ENCODE data around the gene PSMC3. TPM values are rescaled to one million over a fixed set of nuclear protein-coding genes. Genes with fewer than 3 reads are reported as not detected.

PSMC3 gene
- total and polyA plus RNA-seq, 9 of the 15 experiments (the other 6 are each of a cell fraction or from before 2014, with no cell fraction given), result 44.3 to 324 (median 240) TPM

- no peak for TF ChIP-seq ETV6 (IDR thresholded peaks at IDR 0.05; ENCODE audit: borderline replicate concordance in 1 of 2, low read depth in 2 of 2, low read length in 1 of 2)
- TF ChIP-seq ETV6 (CRISPR knock-in tag; IDR thresholded peaks at IDR 0.05; ENCODE audit: borderline replicate concordance), result no peak
- TF ChIP-seq ZBTB5 (IDR thresholded peaks at IDR 0.05), result no peak
- no peak for TF ChIP-seq ATF2 (CRISPR knock-in tag; IDR thresholded peaks at IDR 0.05)
- TF ChIP-seq MAFK (IDR thresholded peaks at IDR 0.05; ENCODE audit: low read length), result no peak
These were observed 11.6 kb upstream of the PSMC3 start (continued) for GRCh38 chr11:47437746-47438418.

- POLR2A ChIA-PET, result interaction anchor here (1.1 kb wide), 1 partner anchor 11 kb away, joined by 3 read pairs; the partner anchor contains the start of gene PSMC3
- WGBS (ENCODE audit: insufficient coverage, low coverage, missing lambda C conversion rate), result 42% methylated on average over 10 of the region's 11 CpGs
- TF ChIP-seq CLOCK (CRISPR knock-in tag; IDR thresholded peaks at IDR 0.05; ENCODE audit: borderline replicate concordance), result no peak
- TF ChIP-seq ZNF589 (CRISPR knock-in tag; IDR thresholded peaks at IDR 0.05; ENCODE audit: low read depth), result no peak
These were observed 11.0 kb upstream of the PSMC3 start for GRCh38 chr11:47437218-47437745.

More at GRCh38 chr11:47437218-47437745, 11.0 kb upstream of the PSMC3 start:
- no peak overlapping the region for H3K4me3 ChIP-seq
- no peak overlapping the region for H2AFZ ChIP-seq (ENCODE audit: low read depth, low read length)
- H4K20me1 ChIP-seq (replicated peaks; ENCODE audit: control insufficient read depth, insufficient read depth, low read length), result no peaks in the 10 kb centered on the region
- H3K9me1 ChIP-seq (ENCODE audit: control insufficient read depth, insufficient read depth, low read length), result no peaks in the 10 kb centered on the region
- CTCF ChIA-PET (ENCODE audit: low intra/inter-chr PET ratio), result no interaction called here
- H3K27me3 ChIP-seq (ENCODE audit: control insufficient read depth in 2 of 2, insufficient read depth in 2 of 2, low read length in 2 of 2), result no peaks in the 10 kb centered on the region
- H3K27ac ChIP-seq (ENCODE audit: extremely low read depth, low read depth, low read length), result no peak overlapping the region
- no peaks in the 10 kb centered on the region for H3K9me3 ChIP-seq (replicated peaks; ENCODE audit: control insufficient read depth, insufficient read depth, low read depth, low read length)
- BruUV-seq (replicated peaks), result no TSS peak
- no peak overlapping the region for H3K4me2 ChIP-seq (ENCODE audit: insufficient read depth, low read length)
- in situ Hi-C loops (cut with MboI), result no loop called here
- ATAC-seq (no peak), FAIRE-seq (no peak), DNase-seq (ENCODE audit: extremely low read depth in 1 of 4, low spot score in 3 of 4) (no peak)
- H3K36me3 ChIP-seq (ENCODE audit: control insufficient read depth, insufficient read depth, low read length), result no peaks in the 10 kb centered on the region
- H3K79me2 ChIP-seq (ENCODE audit: control insufficient read depth, insufficient read depth, low read length), result no peaks in the 10 kb centered on the region
- intact Hi-C loops (cut with micrococcal nuclease), result no loop called here
- H3K4me1 ChIP-seq (replicated peaks in 1 of 2; ENCODE audit: control insufficient read depth in 2 of 2, insufficient read depth in 2 of 2, low read length in 2 of 2), result peaks cover 0 to 9% of the 10 kb centered on the region in 2 experiments; a peak in 1 of 5 replicates
- no peak overlapping the region for H3K9ac ChIP-seq (ENCODE audit: insufficient read depth in 1 of 2, low read depth in 2 of 2, low read length in 2 of 2)
